ENCODE measurements around the gene PLAU. TPM values are rescaled to one million over a fixed set of nuclear protein-coding genes. Genes with fewer than 3 reads are reported as not detected.
"Not testable (repeated sequence)": the region's sequence is repeated elsewhere in the genome, so short reads cannot be mapped to it uniquely, and the experiment has no call there.

The PLAU gene
- total and polyA plus RNA-seq, 2 of the 13 experiments (the other 11 are each of a cell fraction or from before 2014, with no cell fraction given), result 0.45 to 11.2 TPM

GRCh38 chr10:73919481-73919880 lies 8.5 kb downstream of the PLAU start:
- H3K36me3 ChIP-seq (replicated peaks in 1 of 2; ENCODE audit: control insufficient read depth in 1 of 2, insufficient read depth in 2 of 2, low read length in 2 of 2); FAIRE-seq; in situ Hi-C loops (cut with HindIII; ENCODE audit: extremely low pct_ligation_motif_present, low pct_unique_long_range_greater_than_20kb); H3K9ac ChIP-seq (ENCODE audit: insufficient read depth, low read depth, low read length); H3K27ac ChIP-seq (ENCODE audit: extremely low read length, insufficient read depth, low read length); H3K9me3 ChIP-seq (ENCODE audit: low read length); H3K79me2 ChIP-seq (ENCODE audit: insufficient read depth, low read length); H2AFZ ChIP-seq (ENCODE audit: low read length); H3K4me3 ChIP-seq (replicated peaks in 1 of 3; ENCODE audit: insufficient read depth in 1 of 3, low read depth in 2 of 3, low read length in 3 of 3); H3K27me3 ChIP-seq (ENCODE audit: control insufficient read depth in 1 of 2, insufficient read depth in 2 of 2, low read length in 2 of 2); H3K4me1 ChIP-seq (ENCODE audit: insufficient read depth, low read length); DNase-seq (ENCODE audit: low spot score); CTCF ChIA-PET (ENCODE audit: low intra/inter-chr PET ratio, low total read pairs); BruUV-seq (replicated peaks); ATAC-seq; intact Hi-C loops (cut with micrococcal nuclease; ENCODE audit: unreplicated experiment); H4K20me1 ChIP-seq (ENCODE audit: insufficient read depth, low read length): not testable (repeated sequence)
- peak overlapping the region; percentile 19 for H3K4me2 ChIP-seq (ENCODE audit: low read depth, low read length)
- POLR2A ChIA-PET, result interaction anchor here (1.2 kb wide), 1 partner anchor 13 kb away, joined by 3 read pairs; no protein-coding TSS in a partner anchor
- WGBS (ENCODE audit: low lambda C conversion rate), result 42% methylated on average over 8 of the region's 8 CpGs

- intact Hi-C loops (cut with micrococcal nuclease; ENCODE audit: unreplicated experiment), result no loop called here
Observed at GRCh38 chr10:73920089-73920488, 9.2 kb downstream of the PLAU start.

More at GRCh38 chr10:73920089-73920488, 9.2 kb downstream of the PLAU start:
- Histone ChIP-seq H3K9ac (ENCODE audit: insufficient read depth, low read depth, low read length) (no peak overlapping the region), H3K4me1 (ENCODE audit: insufficient read depth, low read length) (no peaks in the 10 kb centered on the region; the same call in 1 of the 2 replicates), H3K9me3 (ENCODE audit: low read length) (no peaks in the 10 kb centered on the region), H3K4me3 (replicated peaks in 1 of 3; ENCODE audit: insufficient read depth in 1 of 3, low read depth in 2 of 3, low read length in 3 of 3) (no peak overlapping the region), H3K79me2 (ENCODE audit: insufficient read depth, low read length) (no peaks in the 10 kb centered on the region), H3K27me3 (ENCODE audit: control insufficient read depth in 1 of 2, insufficient read depth in 2 of 2, low read length in 2 of 2) (peaks cover 1 to 4% of the 10 kb centered on the region in 2 experiments; a peak in 2 of 5 replicates), H2AFZ (ENCODE audit: low read length) (peak overlapping the region; percentile 76), H3K27ac (ENCODE audit: extremely low read length, insufficient read depth, low read length) (no peak overlapping the region), H3K36me3 (replicated peaks in 1 of 2; ENCODE audit: control insufficient read depth in 1 of 2, insufficient read depth in 2 of 2, low read length in 2 of 2) (no peaks in the 10 kb centered on the region), H4K20me1 (ENCODE audit: insufficient read depth, low read length) (no peaks in the 10 kb centered on the region), H3K4me2 (ENCODE audit: low read depth, low read length) (peak overlapping the region; percentile 19; the same call in 1 of the 2 replicates)
- BruUV-seq (replicated peaks), result no TSS peak
- ATAC-seq (peak; percentile 51), DNase-seq (ENCODE audit: low spot score) (no peak), FAIRE-seq (no peak)
- in situ Hi-C loops (cut with HindIII; ENCODE audit: extremely low pct_ligation_motif_present, low pct_unique_long_range_greater_than_20kb), result no loop called here
- WGBS (ENCODE audit: low lambda C conversion rate), result 57% methylated on average over 4 of the region's 4 CpGs
- CTCF ChIA-PET (ENCODE audit: low intra/inter-chr PET ratio, low total read pairs), result no interaction called here
- TF ChIP-seq ZNF776 (CRISPR knock-in tag; IDR thresholded peaks at IDR 0.05) (no peak), MAZ (IDR thresholded peaks at IDR 0.05; ENCODE audit: borderline replicate concordance, low read depth, low read length) (no peak), MAZ (CRISPR knock-in tag; IDR thresholded peaks at IDR 0.05; ENCODE audit: low read depth) (no peak)
- POLR2A ChIA-PET, result interaction anchor here (1.2 kb wide), 1 partner anchor 14 kb away, joined by 3 read pairs; no protein-coding TSS in a partner anchor
